ENCODE results near the gene CTNNA3.

CTNNA3 gene

DNA sequence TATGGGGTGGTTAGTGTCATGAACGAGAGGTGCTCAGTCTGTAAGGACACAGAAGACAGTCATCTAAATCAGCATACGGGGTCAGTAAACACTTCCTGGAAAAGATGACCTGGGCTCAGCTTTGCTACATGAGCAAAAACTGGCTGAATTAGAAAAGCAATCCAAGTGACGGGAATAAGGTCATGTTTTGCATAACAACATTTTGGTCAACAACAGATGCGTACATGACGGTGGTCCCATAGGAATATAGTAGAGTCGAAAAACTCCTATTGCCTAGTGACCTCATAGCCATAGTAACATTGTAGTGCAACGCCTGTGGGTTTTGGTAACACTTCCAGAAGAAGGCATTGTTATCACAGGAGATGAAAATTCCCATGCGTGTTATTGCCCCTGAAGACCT lies 92.9 kb downstream of the CTNNA3 start:
- Histone ChIP-seq H3K9me3 (ENCODE audit: control insufficient read depth, insufficient read depth, low read depth, low read length) (no peaks in the 10 kb centered on the region), H3K27ac (ENCODE audit: extremely low read depth, low read depth, low read length) (no peak overlapping the region), H3K4me1 (ENCODE audit: control insufficient read depth, insufficient read depth, low read length) (peaks cover 10% of the 10 kb centered on the region; the same call in 1 of the 2 replicates), H3K36me3 (ENCODE audit: control insufficient read depth in 2 of 2, insufficient read depth in 1 of 2, low read length in 2 of 2) (no peaks in the 10 kb centered on the region), H3K4me3 (ENCODE audit: low read depth, low read length) (no peak overlapping the region)
- POLR2A ChIA-PET: no interaction called here
- TF ChIP-seq ZNF366 (tag by site-specific recombination; conservative IDR thresholded peaks at IDR 0.05) (no peak), ZNF560 (tag by site-specific recombination; IDR thresholded peaks at IDR 0.05; ENCODE audit: borderline replicate concordance) (no peak), GFI1B (tag by site-specific recombination; IDR thresholded peaks at IDR 0.05) (no peak), ZNF48 (tag by site-specific recombination; IDR thresholded peaks at IDR 0.05) (no peak), HOXC10 (CRISPR knock-in tag; IDR thresholded peaks at IDR 0.05) (no peak), ZNF184 (tag by site-specific recombination; IDR thresholded peaks at IDR 0.05) (no peak), ZNF473 (tag by site-specific recombination; IDR thresholded peaks at IDR 0.05) (no peak), ZNF654 (tag by site-specific recombination; IDR thresholded peaks at IDR 0.05; ENCODE audit: low read depth) (no peak), ZNF394 (tag by site-specific recombination; IDR thresholded peaks at IDR 0.05; ENCODE audit: borderline replicate concordance) (no peak), ZNF660 (tag by site-specific recombination; IDR thresholded peaks at IDR 0.05) (no peak), ZNF843 (tag by site-specific recombination; IDR thresholded peaks at IDR 0.05) (no peak), ZBTB7A (tag by site-specific recombination; IDR thresholded peaks at IDR 0.05; ENCODE audit: low read depth) (no peak)
- CTCF ChIA-PET: no interaction called here

DNA sequence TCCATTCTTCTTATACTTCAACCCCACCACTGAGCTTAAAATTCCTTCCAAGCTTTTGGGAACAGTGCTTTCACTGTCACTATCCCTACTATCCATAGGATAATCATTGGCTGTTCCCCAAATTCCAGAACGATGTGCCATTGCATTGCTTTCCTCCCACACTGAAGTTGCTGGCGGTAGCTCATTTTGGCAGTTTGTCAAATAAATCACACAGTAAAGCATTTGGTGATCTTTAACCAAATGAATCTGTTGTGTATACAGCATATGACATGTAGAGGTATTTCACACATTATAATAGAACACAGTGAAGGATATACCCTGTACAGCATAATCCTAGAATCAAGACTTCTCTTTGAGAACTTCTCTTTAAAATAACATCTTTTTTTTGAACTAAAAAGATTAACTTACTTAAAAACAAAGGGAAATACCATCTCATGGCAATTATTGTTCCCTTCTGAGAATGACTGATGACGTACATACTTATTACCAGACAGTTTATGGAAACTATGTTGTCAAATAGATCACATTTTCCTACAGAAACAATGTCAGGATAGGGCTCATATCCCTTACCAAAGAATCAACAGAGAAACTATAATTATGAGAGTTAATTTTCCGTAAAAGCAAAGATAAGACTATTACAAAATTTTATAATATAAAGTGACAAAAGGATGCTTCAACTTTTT lies 93.6 kb downstream of the CTNNA3 start:
- Histone ChIP-seq H3K4me3 (ENCODE audit: low read depth, low read length) (no peak overlapping the region), H3K9me3 (ENCODE audit: control insufficient read depth, insufficient read depth, low read depth, low read length) (no peaks in the 10 kb centered on the region), H3K4me1 (ENCODE audit: control insufficient read depth, insufficient read depth, low read length) (peaks cover 10% of the 10 kb centered on the region; the same call in 1 of the 2 replicates), H3K36me3 (ENCODE audit: control insufficient read depth in 2 of 2, insufficient read depth in 1 of 2, low read length in 2 of 2) (no peaks in the 10 kb centered on the region), H3K27ac (ENCODE audit: extremely low read depth, low read depth, low read length) (no peak overlapping the region)
- TF ChIP-seq ZNF76 (tag by site-specific recombination; IDR thresholded peaks at IDR 0.05; ENCODE audit: borderline replicate concordance, low read depth) (no peak), ZNF624 (tag by site-specific recombination; IDR thresholded peaks at IDR 0.05) (no peak), ZNF561 (tag by site-specific recombination; IDR thresholded peaks at IDR 0.05; ENCODE audit: borderline replicate concordance) (no peak), ZNF677 (tag by site-specific recombination; IDR thresholded peaks at IDR 0.05) (no peak), ZNF521 (tag by site-specific recombination; IDR thresholded peaks at IDR 0.05) (no peak), ZNF558 (tag by site-specific recombination; IDR thresholded peaks at IDR 0.05) (no peak), GLI2 (tag by site-specific recombination; IDR thresholded peaks at IDR 0.05; ENCODE audit: borderline replicate concordance, low read depth) (no peak)
- ChIA-PET CTCF (no interaction called here), POLR2A (no interaction called here)

DNA sequence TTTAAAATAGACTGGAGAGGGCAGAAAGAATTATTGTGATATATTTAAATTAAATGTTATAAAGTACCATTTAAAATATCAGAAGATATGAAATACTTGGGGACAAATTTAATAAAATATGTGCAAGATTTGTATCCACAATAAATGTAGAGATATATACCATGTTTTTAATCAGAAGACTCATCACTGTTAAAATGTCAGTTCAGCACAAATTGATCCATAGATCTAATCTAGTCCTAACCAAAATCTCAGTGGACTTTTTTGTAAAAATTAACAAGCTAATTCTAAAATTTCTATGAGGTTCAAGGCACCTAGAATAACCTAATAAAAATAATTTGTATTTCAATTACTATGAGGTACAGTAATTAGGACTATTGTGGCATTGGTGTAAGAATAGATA lies 96.4 kb downstream of the CTNNA3 start:
- Histone ChIP-seq H3K27ac (ENCODE audit: extremely low read depth, low read depth, low read length) (no peak overlapping the region), H3K9me3 (ENCODE audit: control insufficient read depth, insufficient read depth, low read depth, low read length) (no peaks in the 10 kb centered on the region), H3K4me1 (ENCODE audit: control insufficient read depth, insufficient read depth, low read length) (no peaks in the 10 kb centered on the region), H3K4me3 (ENCODE audit: low read depth, low read length) (no peak overlapping the region), H3K36me3 (ENCODE audit: control insufficient read depth in 2 of 2, insufficient read depth in 1 of 2, low read length in 2 of 2) (no peaks in the 10 kb centered on the region)
- ChIA-PET POLR2A (no interaction called here), CTCF (no interaction called here)
- TF ChIP-seq ZNF394 (tag by site-specific recombination; IDR thresholded peaks at IDR 0.05; ENCODE audit: borderline replicate concordance) (no peak), ZNF837 (tag by site-specific recombination; IDR thresholded peaks at IDR 0.05) (no peak), ZNF791 (tag by site-specific recombination; IDR thresholded peaks at IDR 0.05) (no peak), YY1 (tag by site-specific recombination; IDR thresholded peaks at IDR 0.05) (no peak), ZSCAN23 (tag by site-specific recombination; IDR thresholded peaks at IDR 0.05) (no peak), ZIC2 (tag by site-specific recombination; IDR thresholded peaks at IDR 0.05) (no peak), ZNF133 (tag by site-specific recombination; IDR thresholded peaks at IDR 0.05) (no peak), GFI1B (tag by site-specific recombination; IDR thresholded peaks at IDR 0.05) (no peak), ZNF157 (tag by site-specific recombination; IDR thresholded peaks at IDR 0.05) (no peak), ZNF10 (tag by site-specific recombination; IDR thresholded peaks at IDR 0.05) (no peak)
- TF ChIP-seq, protein P1, sequence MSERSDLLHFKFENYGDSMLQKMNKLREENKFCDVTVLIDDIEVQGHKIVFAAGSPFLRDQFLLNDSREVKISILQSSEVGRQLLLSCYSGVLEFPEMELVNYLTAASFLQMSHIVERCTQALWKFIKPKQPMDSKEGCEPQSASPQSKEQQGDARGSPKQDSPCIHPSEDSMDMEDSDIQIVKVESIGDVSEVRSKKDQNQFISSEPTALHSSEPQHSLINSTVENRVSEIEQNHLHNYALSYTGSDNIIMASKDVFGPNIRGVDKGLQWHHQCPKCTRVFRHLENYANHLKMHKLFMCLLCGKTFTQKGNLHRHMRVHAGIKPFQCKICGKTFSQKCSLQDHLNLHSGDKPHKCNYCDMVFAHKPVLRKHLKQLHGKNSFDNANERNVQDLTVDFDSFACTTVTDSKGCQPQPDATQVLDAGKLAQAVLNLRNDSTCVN (tag by site-specific recombination; optimal IDR thresholded peaks at IDR 0.05): no peak
- TF ChIP-seq, protein P2, sequence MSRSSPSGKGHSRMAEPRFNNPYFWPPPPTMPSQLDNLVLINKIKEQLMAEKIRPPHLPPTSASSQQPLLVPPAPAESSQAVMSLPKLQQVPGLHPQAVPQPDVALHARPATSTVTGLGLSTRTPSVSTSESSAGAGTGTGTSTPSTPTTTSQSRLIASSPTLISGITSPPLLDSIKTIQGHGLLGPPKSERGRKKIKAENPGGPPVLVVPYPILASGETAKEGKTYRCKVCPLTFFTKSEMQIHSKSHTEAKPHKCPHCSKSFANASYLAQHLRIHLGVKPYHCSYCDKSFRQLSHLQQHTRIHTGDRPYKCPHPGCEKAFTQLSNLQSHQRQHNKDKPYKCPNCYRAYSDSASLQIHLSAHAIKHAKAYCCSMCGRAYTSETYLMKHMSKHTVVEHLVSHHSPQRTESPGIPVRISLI (tag by site-specific recombination; IDR thresholded peaks at IDR 0.05): no peak
